Measurements from ENCODE around the gene ABCF2. TPM values are rescaled to one million over a fixed set of nuclear protein-coding genes. Genes with fewer than 3 reads are reported as not detected.

Gene ABCF2
- total RNA-seq, 2 experiments from 2014 or later, result 38.2 to 45.9 TPM

DNA sequence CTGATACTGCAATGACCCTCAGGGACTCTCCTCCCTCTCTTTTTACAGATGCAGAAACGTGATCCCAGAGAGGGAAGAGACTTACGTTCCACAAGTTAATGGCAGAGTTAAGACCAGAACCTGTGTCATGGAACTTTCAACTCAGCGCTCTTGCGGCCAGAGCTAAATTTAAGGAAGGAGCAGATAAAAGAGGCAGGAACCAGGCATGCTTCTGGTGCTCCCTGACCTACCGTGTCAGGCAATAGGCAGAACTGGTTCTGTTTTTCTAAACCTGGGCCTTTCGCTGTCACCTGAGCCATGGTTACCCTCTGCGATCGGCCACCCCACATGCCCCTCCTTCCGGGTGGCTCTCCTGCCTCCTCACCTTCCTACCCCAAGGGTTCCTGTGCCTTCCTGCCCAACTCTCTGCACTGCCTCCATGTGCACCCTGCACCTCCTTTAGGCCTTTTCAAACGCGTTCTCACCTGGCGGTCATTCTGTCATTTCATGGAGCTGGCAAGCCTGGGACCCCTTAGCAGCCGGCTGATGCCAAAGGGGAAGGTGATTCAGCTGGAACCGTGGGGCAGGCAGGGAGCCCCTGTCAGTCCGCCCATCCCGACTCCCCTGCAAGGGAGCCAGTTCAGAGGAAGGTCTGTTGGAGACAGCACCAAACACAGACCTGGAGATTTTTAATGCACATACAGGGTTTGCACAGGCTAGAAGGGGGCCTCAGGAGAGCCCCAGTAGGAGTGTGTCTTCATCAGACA lies 51.8 kb downstream of the ABCF2 start:
- no peak overlapping the region for H3K4me3 Mint-ChIP-seq
- no peaks in the 10 kb centered on the region for H3K9me3 Mint-ChIP-seq (ENCODE audit: insufficient read depth)
- no peaks in the 10 kb centered on the region for H3K36me3 Mint-ChIP-seq (ENCODE audit: low read depth)
- CTCF ChIA-PET, result interaction anchor here (0.7 to 1.1 kb wide), 3 partner anchors 51 to 69 kb away, joined by 3 read pairs; no protein-coding TSS in a partner anchor
- H3K27me3 Mint-ChIP-seq (ENCODE audit: low read depth), result peaks cover 22% of the 10 kb centered on the region
- H3K4me1 Mint-ChIP-seq (ENCODE audit: low read depth), result peaks cover 8% of the 10 kb centered on the region
- DNase-seq, result no peak
- no peak overlapping the region for H3K27ac Mint-ChIP-seq
- POLR2A ChIA-PET, result interaction anchor here (0.6 kb wide), 1 partner anchor 8 kb away, joined by 3 read pairs; no protein-coding TSS in a partner anchor
- no peak for ATAC-seq

DNA sequence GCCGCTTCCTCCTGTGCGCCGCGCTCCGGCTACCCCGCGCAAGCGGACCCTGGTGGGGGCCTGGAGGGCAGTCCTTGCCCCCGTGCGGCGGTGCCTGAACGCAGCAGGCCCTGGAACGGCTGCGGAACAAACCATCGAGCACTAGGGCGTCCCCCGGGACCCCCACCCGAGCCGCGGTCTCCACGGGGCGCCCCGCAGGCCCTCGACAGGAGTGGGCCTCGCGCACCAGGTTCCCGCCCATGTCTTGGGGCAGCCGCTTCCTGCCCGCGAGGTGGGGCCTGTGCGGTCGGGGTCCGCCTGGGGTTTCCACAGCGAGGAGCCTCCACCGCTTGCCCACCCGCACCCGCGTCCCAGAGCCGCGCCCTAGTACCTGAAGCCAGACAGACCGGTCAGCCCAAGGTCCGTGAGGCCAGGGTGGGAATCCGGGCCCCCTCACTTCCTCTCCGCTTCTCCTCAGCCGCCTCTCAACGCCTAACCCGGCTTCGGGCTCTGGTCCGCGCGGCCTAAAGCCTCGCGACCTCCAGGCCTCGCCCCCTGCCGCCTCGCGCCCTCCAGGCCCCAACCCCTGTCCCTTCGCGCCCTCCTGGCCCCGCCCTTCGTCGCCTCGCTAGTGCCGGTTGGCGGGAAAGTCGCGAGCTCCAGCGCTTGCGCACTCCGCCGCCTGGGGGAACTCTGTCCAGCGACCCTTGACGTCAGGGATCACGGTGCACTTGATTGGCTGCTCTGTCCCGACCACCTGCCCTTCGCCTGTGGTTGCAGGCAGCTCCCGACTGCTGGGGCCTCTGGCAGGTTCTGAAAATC lies 52.6 kb downstream of the ABCF2 start:
- H3K9me3 Mint-ChIP-seq (ENCODE audit: insufficient read depth), result no peaks in the 10 kb centered on the region
- ChIA-PET POLR2A (interaction anchor here (0.6 kb wide), 1 partner anchor 8 kb away, joined by 3 read pairs; no protein-coding TSS in a partner anchor), CTCF (interaction anchor here (0.7 to 1.1 kb wide), 3 partner anchors 51 to 70 kb away, joined by 3 read pairs; no protein-coding TSS in a partner anchor)
- ATAC-seq, result no peak
- H3K27me3 Mint-ChIP-seq (ENCODE audit: low read depth), result peaks cover 30% of the 10 kb centered on the region
- H3K36me3 Mint-ChIP-seq (ENCODE audit: low read depth), result no peaks in the 10 kb centered on the region
- no peak overlapping the region for H3K4me3 Mint-ChIP-seq
- DNase-seq, result peak; percentile 36
- H3K27ac Mint-ChIP-seq, result no peak overlapping the region
- H3K4me1 Mint-ChIP-seq (ENCODE audit: low read depth), result peaks cover 8% of the 10 kb centered on the region

DNA sequence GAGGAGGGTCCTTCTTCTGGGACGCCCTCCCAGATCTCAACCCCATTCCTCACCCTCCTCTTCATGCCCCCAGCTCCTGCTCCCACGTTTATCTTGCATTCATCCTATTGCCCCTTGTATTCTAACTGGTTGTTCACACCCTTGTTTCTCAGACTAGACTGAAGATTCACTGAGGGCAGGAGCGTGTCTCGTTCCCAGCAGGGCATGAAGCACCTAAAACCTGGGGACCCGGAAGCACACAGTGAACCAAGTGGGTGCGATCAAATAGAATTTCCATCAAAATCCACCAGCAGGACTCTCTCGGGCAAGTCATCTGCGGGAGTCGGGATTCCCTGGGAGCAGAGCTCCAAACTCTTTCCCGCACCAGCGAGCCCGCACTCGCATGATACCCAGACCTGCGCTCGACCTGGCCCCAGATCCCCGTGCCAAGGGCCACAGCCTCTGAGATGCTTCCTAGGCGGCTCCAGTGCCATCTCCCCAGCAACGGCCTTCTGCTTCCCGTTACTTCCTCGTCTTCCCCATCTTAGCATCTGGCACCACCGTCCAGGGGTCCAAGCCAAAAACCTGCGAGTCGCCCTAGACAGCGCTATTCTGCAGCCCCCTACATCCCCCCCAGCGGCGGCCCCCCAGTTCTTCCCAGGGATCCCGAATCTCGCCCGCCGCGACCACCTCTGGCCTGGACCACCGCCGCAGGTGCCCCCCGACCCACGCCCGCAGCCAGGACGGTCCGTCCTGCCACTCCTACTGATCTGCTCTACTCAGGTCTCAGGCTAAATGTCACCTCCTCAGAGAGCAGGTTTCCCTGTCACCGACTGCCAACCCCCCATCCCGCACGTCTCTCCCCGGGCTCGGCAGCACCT lies 53.4 kb downstream of the ABCF2 start:
- Mint-ChIP-seq H3K27ac (no peak overlapping the region), H3K4me1 (ENCODE audit: low read depth) (peaks cover 9% of the 10 kb centered on the region), H3K27me3 (ENCODE audit: low read depth) (peaks cover 38% of the 10 kb centered on the region), H3K9me3 (ENCODE audit: insufficient read depth) (no peaks in the 10 kb centered on the region), H3K36me3 (ENCODE audit: low read depth) (no peaks in the 10 kb centered on the region), H3K4me3 (no peak overlapping the region)
- DNase-seq (no peak), ATAC-seq (no peak)
- POLR2A ChIA-PET, result no interaction called here
- CTCF ChIA-PET, result interaction anchor here (0.6 to 1.0 kb wide), 2 partner anchors 34 to 816 kb away, joined by 3 read pairs; no protein-coding TSS in a partner anchor

DNA sequence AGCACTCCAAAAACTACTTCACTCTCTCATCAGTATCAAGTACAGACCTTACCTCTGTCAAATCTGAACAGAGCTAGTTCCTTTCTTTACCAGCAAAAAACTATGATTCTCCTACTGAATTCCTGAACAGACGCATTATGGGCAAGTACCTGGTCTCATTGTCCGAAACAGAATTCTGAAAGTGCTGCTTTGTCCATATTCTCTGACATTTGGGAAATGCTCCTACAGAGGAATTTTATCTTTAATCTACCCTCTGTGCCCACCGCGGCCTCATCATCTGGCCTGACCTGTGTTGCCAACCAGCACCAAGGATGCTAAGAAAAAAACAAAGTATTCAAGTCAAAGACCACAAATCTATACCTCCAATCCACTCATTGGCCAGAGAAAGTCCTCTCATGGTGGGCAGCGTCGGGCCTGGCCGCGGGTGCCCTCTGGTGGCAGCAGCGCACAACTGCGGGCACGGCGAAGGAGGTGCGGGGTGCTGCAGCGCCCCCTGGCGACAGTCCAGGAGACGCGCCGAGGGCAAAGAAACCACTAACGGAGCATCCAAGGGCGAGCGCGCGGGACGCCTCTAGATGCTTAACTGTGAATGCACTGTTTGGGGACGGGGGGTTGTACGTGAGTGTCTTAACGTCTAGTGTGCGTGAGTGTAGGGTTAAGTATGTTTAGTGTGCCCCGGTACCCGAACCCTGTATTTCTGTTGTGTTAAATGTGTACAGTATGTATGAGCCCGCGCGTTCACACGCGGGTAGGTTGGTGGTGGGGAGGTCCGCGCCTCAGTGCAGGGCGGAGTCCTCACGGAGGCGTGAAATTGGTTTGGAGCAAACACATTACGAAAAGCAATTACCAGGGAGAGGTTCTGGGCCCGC lies 54.5 kb downstream of the ABCF2 start:
- no peak overlapping the region for H3K4me3 Mint-ChIP-seq
- DNase-seq, result peak; percentile 83
- no peak overlapping the region for H3K27ac Mint-ChIP-seq
- CTCF ChIA-PET, result interaction anchor here (0.6 to 1.3 kb wide), 12 partner anchors 9 to 815 kb away, joined by 3 to 12 read pairs (median 4); no protein-coding TSS in a partner anchor
- no peaks in the 10 kb centered on the region for H3K36me3 Mint-ChIP-seq (ENCODE audit: low read depth)
- peak; percentile 74 for ATAC-seq
- H3K9me3 Mint-ChIP-seq (ENCODE audit: insufficient read depth), result no peaks in the 10 kb centered on the region
- POLR2A ChIA-PET, result no interaction called here
- peaks cover 43% of the 10 kb centered on the region for H3K27me3 Mint-ChIP-seq (ENCODE audit: low read depth)
- H3K4me1 Mint-ChIP-seq (ENCODE audit: low read depth), result peaks cover 13% of the 10 kb centered on the region

DNA sequence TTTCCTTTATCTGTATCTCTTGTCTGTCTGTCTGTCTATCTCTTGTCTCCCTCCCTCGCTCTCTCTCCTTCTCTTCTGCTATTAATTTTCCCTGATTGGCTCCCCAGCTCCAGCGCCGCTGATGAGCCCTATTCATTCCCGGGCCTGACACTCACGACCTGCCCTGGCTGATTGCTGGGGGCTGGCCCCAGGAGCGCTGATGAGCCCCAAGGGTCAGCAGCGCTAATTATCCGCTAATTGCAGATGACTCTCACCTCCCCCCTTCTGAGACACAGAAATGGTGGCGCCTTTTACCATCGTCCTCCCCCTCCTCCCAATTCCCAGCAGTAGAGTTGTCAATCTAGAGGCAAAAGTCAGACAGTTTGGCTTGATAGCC lies 58.2 kb downstream of the ABCF2 start:
- Mint-ChIP-seq H3K4me3 (peak overlapping the region; percentile 5), H3K27me3 (ENCODE audit: low read depth) (peaks cover 51% of the 10 kb centered on the region), H3K36me3 (ENCODE audit: low read depth) (no peaks in the 10 kb centered on the region), H3K27ac (no peak overlapping the region), H3K9me3 (ENCODE audit: insufficient read depth) (no peaks in the 10 kb centered on the region), H3K4me1 (ENCODE audit: low read depth) (peaks cover 13% of the 10 kb centered on the region)
- no peak for ATAC-seq
- ChIA-PET POLR2A (no interaction called here), CTCF (interaction anchor here (1.2 to 2.8 kb wide), 6 partner anchors 11 to 94 kb away, joined by 3 to 18 read pairs (median 4); no protein-coding TSS in a partner anchor)
- DNase-seq, result no peak

DNA sequence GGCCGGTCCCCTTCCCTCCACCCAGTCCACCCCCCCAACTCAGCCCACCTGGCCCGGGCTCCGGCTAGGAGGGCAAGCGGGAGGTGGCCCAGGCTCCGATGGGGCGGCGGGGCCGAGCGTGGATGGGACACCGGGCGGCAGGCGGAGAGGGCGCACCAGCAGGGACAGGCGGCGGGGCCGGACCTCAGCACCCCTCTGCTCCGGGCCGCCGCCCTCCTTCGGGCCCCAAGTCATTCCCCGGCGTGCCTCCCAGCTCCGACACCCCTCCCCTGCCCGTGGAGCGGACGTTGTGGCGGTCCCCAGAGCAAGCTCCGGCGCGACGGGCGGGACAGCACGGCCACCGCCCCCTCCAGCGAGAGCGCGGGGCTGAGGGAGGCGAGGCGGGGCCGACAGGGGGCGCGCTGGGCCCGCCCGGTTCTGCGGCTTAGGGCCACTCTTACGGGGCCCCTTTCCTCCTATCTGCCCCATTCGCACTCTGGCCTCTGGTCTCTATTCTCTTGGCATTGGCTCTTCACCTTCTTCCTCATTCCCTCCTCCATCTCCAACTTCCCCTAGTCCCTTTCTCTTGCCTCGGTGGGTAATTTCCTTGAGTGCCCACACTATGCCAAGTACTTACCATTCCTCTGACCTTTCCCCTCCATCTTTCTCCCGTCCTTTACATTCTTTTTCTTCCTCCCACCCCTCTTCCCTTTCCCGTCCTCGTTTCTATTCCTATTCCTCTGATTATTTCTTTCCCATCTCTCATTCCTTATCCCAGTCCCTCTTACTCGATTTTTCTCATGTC lies 58.8 kb downstream of the ABCF2 start:
- Mint-ChIP-seq H3K4me3 (peak overlapping the region; percentile 5), H3K27ac (no peak overlapping the region), H3K27me3 (ENCODE audit: low read depth) (peaks cover 48% of the 10 kb centered on the region), H3K4me1 (ENCODE audit: low read depth) (peaks cover 13% of the 10 kb centered on the region), H3K9me3 (ENCODE audit: insufficient read depth) (no peaks in the 10 kb centered on the region), H3K36me3 (ENCODE audit: low read depth) (no peaks in the 10 kb centered on the region)
- DNase-seq, result peak; percentile 68
- ATAC-seq, result peak; percentile 83
- CTCF ChIA-PET, result interaction anchor here (0.9 to 2.8 kb wide), 8 partner anchors 11 to 95 kb away, joined by 3 to 18 read pairs (median 3); no protein-coding TSS in a partner anchor
- POLR2A ChIA-PET, result no interaction called here

DNA sequence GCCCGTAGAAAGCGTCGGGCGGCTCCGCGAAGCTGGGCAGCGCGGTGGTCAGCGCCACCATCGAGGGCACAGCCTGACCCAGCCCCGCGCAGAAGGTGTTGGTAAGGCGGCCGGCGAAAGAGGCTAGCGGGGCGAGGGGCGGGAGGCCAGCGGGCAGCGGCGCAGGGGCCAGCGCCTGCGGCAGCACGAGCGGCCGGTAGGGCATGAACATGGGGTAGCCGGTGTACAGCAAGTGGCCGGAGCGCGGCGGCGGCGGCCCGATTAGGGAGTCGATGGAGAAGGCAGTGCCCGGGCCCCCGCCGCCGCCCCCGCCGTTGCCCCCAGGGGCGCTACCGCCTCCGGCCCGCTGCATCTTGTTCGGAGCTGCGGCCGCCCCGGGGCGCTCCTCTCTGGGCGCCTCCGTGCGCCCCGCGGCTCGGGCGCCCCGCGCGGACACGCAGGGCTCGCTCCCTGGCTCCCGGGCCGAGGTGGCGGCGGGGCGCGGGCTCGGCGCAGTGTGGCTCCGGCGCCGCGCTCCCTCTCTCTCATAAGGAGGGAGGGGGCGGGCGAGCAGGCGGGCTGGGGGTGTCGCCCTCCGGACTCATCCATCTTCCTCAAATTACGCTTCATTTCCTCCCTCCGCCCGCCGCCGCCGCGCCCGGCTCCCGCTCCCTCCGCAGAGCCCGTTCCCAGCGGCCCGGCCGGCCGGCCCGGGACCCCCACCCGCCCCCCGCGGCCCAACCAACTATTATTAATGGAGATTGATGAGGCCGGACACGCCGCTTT lies 59.6 kb downstream of the ABCF2 start, which contains the start of gene GBX1:
TSS of gene GBX1 (minus strand) at position 498 of the 765 bp plus-strand sequence. CDS start at position 352, 146 bp downstream.
- POLR2A ChIA-PET, result no interaction called here
- H3K9me3 Mint-ChIP-seq (ENCODE audit: insufficient read depth), result no peaks in the 10 kb centered on the region
- ATAC-seq (peak; percentile 45), DNase-seq (no peak)
- no peaks in the 10 kb centered on the region for H3K36me3 Mint-ChIP-seq (ENCODE audit: low read depth)
- peaks cover 41% of the 10 kb centered on the region for H3K27me3 Mint-ChIP-seq (ENCODE audit: low read depth)
- H3K27ac Mint-ChIP-seq, result no peak within 1 kb of the TSS
- H3K4me3 Mint-ChIP-seq, result peak within 1 kb of the TSS; percentile 5
- CTCF ChIA-PET, result interaction anchor here (0.9 to 2.8 kb wide), 10 partner anchors 10 to 95 kb away, joined by 3 to 18 read pairs (median 3); no protein-coding TSS in a partner anchor
- H3K4me1 Mint-ChIP-seq (ENCODE audit: low read depth), result peaks cover 8% of the 10 kb centered on the region

DNA sequence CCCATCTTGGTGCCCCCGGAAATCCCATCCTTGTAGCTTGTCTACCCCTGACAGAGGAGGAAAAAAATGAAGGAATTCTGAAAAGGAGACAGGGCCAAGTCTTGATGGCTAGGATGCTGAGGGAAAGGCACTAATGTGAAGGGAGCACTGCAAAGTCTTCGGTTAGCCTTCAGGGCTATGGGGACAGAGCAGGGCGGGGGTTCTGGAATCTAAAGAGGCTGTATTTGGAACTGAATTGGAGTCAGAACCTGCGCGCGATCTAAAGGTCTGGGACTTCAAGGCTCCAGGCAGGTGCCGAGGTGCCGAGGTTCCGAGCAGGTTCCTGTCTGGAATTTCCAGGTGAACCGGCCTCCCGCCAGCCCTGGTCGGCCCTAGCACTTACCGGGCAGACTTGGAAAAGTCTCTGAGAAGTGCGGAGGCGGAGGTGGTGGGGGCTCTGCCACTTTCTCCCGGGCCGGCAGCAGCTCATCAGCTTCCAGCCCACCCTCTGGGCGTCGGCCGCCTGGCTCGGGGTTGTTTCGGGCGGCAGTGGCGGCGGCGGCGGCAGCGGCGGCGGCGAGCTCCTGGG lies 60.3 kb downstream of the ABCF2 start:
- Mint-ChIP-seq H3K36me3 (ENCODE audit: low read depth) (no peaks in the 10 kb centered on the region), H3K27me3 (ENCODE audit: low read depth) (peaks cover 35% of the 10 kb centered on the region), H3K27ac (no peak overlapping the region), H3K4me1 (ENCODE audit: low read depth) (peaks cover 5% of the 10 kb centered on the region), H3K9me3 (ENCODE audit: insufficient read depth) (no peaks in the 10 kb centered on the region), H3K4me3 (no peak overlapping the region)
- ChIA-PET POLR2A (interaction anchor here (0.6 to 0.7 kb wide), 3 partner anchors 68 to 1389 kb away, joined by 3 to 5 read pairs (median 3); no protein-coding TSS in a partner anchor), CTCF (interaction anchor here (0.6 to 3.5 kb wide), 11 partner anchors 10 to 145 kb away, joined by 3 to 16 read pairs (median 3); no protein-coding TSS in a partner anchor)
- DNase-seq (no peak), ATAC-seq (no peak)
